Stimulated activated CD8-positive, alpha-beta memory T cell treated with anti-CD3 and anti-CD28 coated beads, Interleukin-2, amount 100 ng/mL, for 1 hour (primary cell): ENCODE data around the gene NOTCH3.

Experiments
- DNase-seq, 2 donors: peaks; one replicate each; pipeline ENCODE4 v3.0.0-alpha.2; 2020; ENCODE audit warnings: low read depth in 2 of 2

Gene NOTCH3

GRCh38 chr19:15200553-15201364, at the start of gene NOTCH3:
NOTCH3 (minus strand) TSS chr19:15200995; CDS start chr19:15200905, 90 bp downstream.
- DNase-seq = no peak

DNA sequence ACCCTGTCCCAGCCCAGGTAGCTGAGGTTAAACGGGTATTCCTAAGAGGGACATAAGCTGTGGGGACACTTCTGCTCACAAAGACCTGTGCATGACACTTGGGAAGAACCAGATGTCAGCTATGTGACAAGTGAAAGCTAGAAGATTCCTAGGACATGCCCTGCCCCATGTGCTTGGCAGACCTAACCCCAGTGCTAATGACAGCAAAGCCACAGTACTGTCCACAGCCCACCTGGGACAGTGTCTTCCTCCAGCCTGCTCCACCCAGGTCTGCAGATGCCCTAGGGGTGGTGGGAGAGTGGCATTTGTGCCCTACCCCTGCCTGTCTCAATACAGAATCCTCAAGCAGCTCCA, 49.8 kb upstream of the NOTCH3 start:
- no peak for DNase-seq

- DNase-seq = no peak
These were observed 49.3 kb upstream of the NOTCH3 start for GRCh38 chr19:15249972-15250639.

GRCh38 chr19:15249528-15249874, 48.7 kb upstream of the NOTCH3 start:
- DNase-seq = no peak

GRCh38 chr19:15248648-15249527, 48.1 kb upstream of the NOTCH3 start:
- DNase-seq = no peak

DNA sequence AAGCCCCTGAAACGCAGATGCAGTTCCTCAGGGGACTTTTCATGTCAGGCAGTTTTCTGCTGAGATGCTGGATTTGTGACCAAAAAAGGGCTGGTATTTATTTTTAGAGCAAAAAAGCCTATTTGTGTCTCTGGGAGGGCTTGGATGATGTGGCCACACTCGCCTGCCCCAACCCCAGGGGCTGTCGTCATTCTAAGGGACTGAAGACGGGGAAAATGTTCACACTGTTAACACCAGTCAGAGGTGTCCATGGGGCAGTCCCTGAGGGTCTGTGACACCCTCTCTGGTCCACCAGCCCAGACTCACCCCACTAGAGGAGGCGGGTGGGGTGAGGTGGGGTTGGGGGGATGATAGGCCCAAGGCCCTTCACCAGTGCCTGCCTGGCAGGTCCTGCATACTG, 47.3 kb upstream of the NOTCH3 start:
- no peak for DNase-seq

- no peak for DNase-seq
These were observed 46.6 kb upstream of the NOTCH3 start for GRCh38 chr19:15247107-15248014.

GRCh38 chr19:15246198-15246481, 45.3 kb upstream of the NOTCH3 start:
- DNase-seq = no peak

- DNase-seq = no peak
These were observed 44.8 kb upstream of the NOTCH3 start for GRCh38 chr19:15245370-15246197.

GRCh38 chr19:15244808-15245207, 44.0 kb upstream of the NOTCH3 start:
- DNase-seq = no peak

DNA sequence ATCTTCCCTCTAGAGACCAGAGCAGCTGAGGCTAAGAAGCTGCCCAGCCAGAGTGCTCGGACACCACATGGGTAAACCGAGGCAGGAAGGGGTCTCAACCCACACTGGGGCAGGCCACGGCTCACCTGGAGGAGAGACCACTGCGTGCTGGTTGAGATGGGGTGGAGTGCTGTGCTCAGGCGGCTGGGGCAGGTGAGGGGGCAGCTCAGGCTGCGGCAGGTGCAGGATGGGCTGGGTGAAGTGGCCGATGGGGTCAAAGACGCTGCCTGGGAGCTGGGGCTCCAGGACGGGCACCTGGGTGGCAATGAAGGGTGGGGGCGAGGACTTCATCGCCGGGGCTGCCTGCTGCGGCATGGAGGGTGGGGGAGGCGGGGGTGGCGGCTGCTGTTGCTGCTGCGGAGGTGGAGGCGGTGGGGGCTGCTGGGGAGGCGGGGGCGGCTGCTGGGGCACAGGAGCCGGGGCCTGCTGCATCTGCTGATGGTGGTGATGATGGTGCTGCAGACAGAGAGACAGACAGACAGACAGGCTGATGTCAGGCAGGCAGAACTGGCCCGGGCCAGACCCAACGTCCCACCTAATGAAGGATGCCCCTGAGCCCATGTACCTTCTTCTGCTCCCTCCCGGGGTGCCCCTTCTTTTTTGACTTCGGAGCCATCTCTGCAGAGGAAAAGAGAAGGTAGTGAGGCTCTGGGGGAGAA, 43.5 kb upstream of the NOTCH3 start:
- DNase-seq = no peak

DNA sequence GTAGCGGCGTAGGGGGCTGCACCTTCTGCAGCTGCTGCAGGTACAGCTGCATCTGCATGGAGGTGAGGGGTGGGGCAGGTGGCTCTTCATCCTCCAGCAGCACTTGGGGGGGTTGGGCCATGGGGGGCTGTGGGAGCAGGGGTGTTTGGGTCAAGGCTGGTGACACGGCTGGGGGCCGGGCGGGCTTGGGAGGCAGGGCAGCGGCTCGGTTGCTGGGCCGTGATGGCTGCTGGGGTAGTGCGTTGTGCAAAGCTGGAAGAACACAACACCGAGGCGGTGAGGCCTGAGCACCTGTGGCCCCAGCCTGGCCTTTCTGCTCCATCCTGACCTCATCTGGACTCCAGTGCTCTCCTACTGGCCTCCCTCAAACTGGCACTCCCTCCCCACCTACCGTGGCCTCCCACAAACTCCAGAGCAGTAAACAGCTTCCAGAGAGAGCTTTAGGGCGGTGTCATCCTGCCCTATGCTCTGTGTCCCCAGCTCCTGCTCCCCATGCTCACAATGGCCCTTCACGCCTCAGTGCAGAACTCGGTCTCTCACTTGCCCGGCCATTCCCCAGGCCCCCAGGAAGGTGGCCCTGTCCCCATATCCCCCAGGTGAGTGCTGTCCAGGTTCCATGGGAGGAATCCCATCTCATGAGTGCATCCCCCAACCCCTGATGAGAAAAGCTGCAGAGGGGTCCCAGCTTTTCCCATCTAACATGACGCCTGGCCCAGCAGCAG, 42.6 kb upstream of the NOTCH3 start:
- DNase-seq = no peak

DNA sequence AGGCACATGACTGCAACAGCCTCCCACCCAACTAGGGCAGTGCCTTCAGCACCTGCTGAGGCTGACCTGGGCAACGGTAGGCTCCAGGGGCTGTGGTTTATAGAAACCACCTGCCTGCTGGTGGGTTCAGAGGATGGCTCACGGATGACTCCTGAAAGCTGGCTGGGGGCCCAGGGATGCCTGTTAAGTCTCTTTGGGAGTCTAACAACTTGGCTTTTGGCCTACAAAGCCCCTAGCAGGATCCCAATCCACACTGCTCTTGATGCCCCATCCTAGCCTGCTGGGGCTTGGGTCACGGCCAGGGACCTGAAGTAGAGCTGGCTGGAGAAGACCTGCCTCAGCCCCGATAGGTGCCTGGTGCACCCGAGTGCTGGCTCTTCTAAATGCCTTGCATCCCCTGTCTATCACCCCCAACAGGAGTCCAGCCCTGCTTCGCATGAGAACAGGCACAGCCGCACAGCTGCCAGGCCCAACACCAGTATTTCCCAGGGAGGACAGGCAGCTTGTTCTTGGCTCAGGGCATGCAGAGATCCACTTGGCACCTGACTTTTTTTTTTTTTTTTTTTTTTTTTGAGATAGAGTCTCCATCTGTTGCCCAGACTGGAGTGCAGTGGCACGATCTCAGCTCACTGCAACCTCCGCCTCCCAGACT, 40.6 kb upstream of the NOTCH3 start:
- DNase-seq = no peak

DNA sequence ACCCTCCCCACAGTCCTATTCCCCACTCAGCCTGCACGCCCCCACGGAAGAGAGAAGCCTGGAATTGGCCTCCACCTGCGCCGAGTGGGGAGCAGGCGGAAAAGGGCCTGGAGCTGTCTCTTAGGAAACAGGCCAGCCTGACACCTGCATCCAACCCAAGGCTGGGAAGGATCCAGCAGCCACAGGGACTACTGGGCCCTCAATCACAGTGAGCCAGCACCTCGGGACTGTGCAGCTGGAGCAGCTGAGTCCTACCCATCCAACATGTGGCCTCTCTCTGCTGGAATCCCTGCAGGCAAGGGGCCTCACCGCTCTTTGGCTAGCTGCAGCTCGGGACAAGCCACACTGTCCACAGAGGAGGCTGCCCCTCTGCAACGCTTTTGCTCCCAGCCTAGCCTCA, 39.7 kb upstream of the NOTCH3 start:
- no peak for DNase-seq

DNA sequence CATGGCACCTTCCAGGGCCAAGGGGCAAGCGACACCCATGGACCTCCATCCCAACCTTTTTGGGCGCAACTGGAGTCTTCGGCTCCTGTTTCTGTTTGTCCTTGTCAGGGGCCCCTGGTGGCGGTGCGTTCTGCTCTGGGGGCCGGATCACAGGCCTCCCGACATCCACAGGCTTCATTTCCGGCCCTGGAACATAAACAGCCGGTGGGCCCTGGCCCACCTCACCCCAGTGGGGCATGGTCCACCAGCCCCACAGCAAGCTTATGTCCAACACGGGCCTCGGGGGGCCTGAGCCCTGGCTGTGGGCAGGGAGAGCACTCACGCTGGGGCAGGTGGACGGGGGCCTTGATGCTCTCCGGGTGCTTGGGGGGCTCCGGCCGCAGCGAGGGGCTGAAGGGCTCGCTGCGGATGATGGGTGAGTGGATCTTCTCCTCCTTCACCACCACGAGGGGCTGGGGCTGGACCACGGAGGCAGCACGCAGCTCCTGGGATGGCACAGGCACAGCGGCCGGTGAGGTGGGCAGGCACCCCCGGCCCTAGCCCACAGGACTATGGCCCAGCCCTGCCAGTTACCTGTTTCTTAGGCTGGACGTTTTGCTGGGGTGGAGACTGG, 38.6 kb upstream of the NOTCH3 start:
- no peak for DNase-seq

DNA sequence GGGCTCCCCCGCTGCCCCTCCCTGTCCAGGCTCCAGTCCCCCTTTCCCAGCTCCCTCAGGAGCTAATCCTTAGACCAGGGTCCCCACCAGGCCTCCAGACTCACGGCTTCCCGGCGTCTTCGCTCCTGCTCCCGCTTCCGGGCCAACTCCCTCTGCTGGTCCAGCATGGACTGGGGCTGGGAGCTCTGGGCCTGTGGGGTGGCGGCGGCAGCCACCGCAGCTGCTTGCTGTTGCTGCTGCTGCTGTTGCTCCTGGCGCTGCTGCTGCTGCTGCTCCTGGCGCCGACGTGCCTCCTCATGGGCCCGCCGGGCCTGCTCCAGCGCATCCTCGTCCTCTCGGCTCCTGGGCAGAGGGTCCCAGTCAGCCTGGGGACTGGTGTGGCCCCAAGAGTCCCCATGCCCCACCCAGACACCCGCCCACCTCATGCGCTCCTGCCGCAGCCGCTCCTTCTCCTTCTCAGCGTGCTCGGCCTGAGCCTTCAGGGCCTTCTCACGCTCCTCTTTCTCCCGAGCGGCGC, 37.9 kb upstream of the NOTCH3 start:
- DNase-seq = no peak

DNA sequence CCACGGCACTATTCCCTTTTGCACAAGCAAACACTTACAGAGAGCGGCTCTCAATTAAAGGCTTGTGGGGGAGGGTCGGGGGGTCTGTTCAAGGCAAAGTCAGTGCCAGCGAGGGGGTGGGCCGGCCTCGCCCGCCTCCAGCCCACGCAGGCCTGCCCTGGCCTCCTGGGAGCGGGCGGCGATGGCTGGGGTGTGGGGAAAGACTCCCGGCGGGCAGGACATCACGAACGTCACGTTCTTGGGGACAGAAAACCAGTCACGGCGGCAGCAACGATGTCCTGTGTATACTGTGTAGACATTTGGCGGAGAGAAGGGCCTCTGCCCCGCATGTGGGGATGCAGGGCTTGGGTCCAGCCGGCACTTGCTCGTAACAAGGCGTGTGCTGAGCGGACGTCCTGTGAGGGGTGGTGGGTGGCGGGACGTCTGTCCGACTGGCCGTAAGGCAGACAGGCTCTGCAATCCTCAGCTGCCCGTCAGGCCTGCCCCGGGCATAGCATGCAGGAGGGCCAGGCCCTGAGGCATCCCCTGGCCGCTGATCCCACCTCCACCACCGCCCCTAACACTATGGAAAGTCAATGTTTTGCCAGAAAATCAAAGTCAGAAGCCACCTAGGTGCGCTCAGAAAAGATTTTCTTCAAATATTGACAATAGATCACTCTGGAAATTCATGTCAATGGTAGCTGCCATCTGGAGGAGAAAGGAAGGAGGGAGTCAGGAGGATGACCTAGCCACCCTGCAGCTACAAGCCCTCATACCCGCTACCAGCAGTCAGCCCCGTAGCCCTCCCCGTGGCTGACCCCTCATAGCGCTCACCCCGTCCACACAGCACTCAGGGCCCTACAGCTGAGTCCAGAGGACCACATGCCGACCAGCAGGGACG, 37.2 kb upstream of the NOTCH3 start:
- no peak for DNase-seq
